ENCODE measurements around the gene DNAJC4.
"Not testable (repeated sequence)": the region's sequence is repeated elsewhere in the genome, so short reads cannot be mapped to it uniquely, and the experiment has no call there.

The DNAJC4 gene

GRCh38 chr11:64246621-64246870 lies 16.2 kb downstream of the DNAJC4 start:
- not testable (repeated sequence) for DNase-seq

GRCh38 chr11:64246871-64247728 lies 16.8 kb downstream of the DNAJC4 start, which contains the start of gene PPP1R14B:
Gene PPP1R14B, minus strand, starts transcription at chr11:64246943. Its CDS starts 270 bp downstream, at chr11:64246673.
- peak; percentile 62 to 71 (median 67) for DNase-seq

- DNase-seq, result no peak
Observed at GRCh38 chr11:64247729-64248531, 17.6 kb downstream of the DNAJC4 start.

- DNase-seq, result no peak
Observed at GRCh38 chr11:64248578-64248977, 18.2 kb downstream of the DNAJC4 start.

- DNase-seq, result no peak
Observed at GRCh38 chr11:64249038-64249437, 18.7 kb downstream of the DNAJC4 start.

GRCh38 chr11:64249563-64250414 lies 19.4 kb downstream of the DNAJC4 start:
- no peak for DNase-seq

- DNase-seq, result no peak
Observed at GRCh38 chr11:64250415-64251015, 20.2 kb downstream of the DNAJC4 start.

- DNase-seq, result peak; percentile 32 to 56 (median 44)
Observed at GRCh38 chr11:64251016-64251752, 20.8 kb downstream of the DNAJC4 start, which contains the start of gene PLCB3. Gene PLCB3, plus strand, starts transcription at chr11:64251530. Its CDS starts 120 bp downstream, at chr11:64251650.

GRCh38 chr11:64251753-64252002 lies 21.3 kb downstream of the DNAJC4 start:
- no peak for DNase-seq

- no peak for DNase-seq
Observed at GRCh38 chr11:64252003-64252872, 21.9 kb downstream of the DNAJC4 start.

- no peak for DNase-seq
Observed at GRCh38 chr11:64253043-64253442, 22.7 kb downstream of the DNAJC4 start.

- DNase-seq, result no peak
Observed at GRCh38 chr11:64253481-64253880, 23.1 kb downstream of the DNAJC4 start.

- DNase-seq, result no peak
Observed at GRCh38 chr11:64254326-64254725, 24.0 kb downstream of the DNAJC4 start.

- DNase-seq, result no peak
Observed at GRCh38 chr11:64255135-64256128, 25.1 kb downstream of the DNAJC4 start.

- DNase-seq, result no peak
Observed at GRCh38 chr11:64256300-64256699, 26.0 kb downstream of the DNAJC4 start.

- DNase-seq, result no peak
Observed at GRCh38 chr11:64258356-64258755, 28.0 kb downstream of the DNAJC4 start.

GRCh38 chr11:64258946-64259532 lies 28.7 kb downstream of the DNAJC4 start:
- no peak for DNase-seq

GRCh38 chr11:64259533-64260067 lies 29.3 kb downstream of the DNAJC4 start:
- no peak for DNase-seq

- DNase-seq, result no peak
Observed at GRCh38 chr11:64260147-64260708, 29.9 kb downstream of the DNAJC4 start.
